ENCODE data around the gene RO60.

RO60 gene

DNA sequence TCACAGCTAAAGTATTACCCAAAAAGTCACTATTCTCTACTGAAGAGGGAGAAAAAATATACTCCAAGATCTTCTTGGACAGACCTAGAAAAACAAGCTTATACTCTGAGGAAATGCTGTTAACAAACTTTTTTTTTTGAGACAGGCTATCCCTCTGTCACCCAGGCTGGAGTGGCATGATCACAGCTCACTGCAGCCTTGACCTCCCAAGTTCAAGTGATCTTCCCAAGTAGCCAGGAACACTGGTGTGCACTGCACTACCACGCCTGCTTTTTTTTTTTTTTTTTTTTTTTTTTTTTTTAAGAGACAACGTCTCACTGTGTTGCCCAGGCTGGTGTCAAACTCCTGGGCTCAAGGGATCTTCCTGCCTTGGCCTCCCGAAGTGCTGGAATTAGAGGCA, 28.5 kb downstream of the RO60 start:
- Histone ChIP-seq H3K27me3 (replicated peaks) (no peaks in the 10 kb centered on the region), H3K4me3 (ENCODE audit: low read depth, low read length) (no peak overlapping the region), H3K36me3 (replicated peaks) (peaks cover 13% of the 10 kb centered on the region), H3K27ac (no peak overlapping the region)
- no peak for DNase-seq
- TF ChIP-seq, protein P1, sequence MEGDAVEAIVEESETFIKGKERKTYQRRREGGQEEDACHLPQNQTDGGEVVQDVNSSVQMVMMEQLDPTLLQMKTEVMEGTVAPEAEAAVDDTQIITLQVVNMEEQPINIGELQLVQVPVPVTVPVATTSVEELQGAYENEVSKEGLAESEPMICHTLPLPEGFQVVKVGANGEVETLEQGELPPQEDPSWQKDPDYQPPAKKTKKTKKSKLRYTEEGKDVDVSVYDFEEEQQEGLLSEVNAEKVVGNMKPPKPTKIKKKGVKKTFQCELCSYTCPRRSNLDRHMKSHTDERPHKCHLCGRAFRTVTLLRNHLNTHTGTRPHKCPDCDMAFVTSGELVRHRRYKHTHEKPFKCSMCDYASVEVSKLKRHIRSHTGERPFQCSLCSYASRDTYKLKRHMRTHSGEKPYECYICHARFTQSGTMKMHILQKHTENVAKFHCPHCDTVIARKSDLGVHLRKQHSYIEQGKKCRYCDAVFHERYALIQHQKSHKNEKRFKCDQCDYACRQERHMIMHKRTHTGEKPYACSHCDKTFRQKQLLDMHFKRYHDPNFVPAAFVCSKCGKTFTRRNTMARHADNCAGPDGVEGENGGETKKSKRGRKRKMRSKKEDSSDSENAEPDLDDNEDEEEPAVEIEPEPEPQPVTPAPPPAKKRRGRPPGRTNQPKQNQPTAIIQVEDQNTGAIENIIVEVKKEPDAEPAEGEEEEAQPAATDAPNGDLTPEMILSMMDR (IDR thresholded peaks at IDR 0.05; ENCODE audit: low read depth, low read length, missing control alignments) = no peak
- in situ Hi-C loops (cut with HindIII; ENCODE audit: low pct_ligation_motif_present, low sequenced_read_pairs) = no loop called here

DNA sequence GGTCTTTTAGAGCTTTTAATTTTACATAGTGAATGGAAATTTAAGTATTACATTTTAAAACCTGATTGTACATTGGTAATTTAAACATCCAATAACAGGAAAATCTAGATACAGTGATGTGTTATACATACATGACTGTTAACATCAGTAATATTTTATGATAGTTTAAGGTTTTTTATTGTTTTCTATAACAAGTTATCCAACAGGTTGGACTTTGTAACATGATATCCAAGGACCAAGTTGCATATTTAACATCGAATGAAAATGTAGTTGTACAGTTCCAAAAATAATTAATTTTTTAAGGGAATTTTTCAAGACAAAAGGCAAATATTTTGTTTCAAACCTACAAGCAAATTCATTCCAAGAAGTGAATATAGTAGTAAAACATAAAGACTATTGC, 31.5 kb downstream of the RO60 start:
- H3K27me3 ChIP-seq (replicated peaks) = no peaks in the 10 kb centered on the region
- no peak for DNase-seq
- TF ChIP-seq, protein P1 (IDR thresholded peaks at IDR 0.05; ENCODE audit: low read depth, low read length, missing control alignments) = no peak
- H3K27ac ChIP-seq = no peak overlapping the region
- H3K36me3 ChIP-seq (replicated peaks) = peaks cover 9% of the 10 kb centered on the region
- no peak overlapping the region for H3K4me3 ChIP-seq (ENCODE audit: low read depth, low read length)
- in situ Hi-C loops (cut with HindIII; ENCODE audit: low pct_ligation_motif_present, low sequenced_read_pairs) = no loop called here

DNA sequence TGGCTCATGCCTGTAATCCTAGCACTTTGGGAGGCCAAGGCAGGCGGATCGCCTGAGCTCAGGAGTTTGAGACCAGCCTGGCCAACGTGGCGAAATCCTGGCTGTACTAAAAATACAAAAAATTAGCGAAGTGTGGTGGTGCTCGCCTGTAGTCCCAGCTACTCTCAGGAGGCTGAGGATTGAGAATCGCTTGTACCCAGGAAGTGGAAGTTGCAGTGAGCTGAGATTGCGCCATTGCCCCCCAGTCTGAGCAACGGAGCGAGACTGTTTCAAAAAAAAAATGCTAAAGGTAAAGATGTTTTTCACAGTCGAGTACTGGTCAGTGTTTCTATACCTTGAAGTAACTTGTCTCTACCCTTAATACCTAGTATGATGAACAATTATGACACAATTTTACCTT, 34.7 kb downstream of the RO60 start:
- H3K36me3 ChIP-seq (replicated peaks) = peaks cover 27% of the 10 kb centered on the region
- no peak overlapping the region for H3K27ac ChIP-seq
- TF ChIP-seq, protein P1 (IDR thresholded peaks at IDR 0.05; ENCODE audit: low read depth, low read length, missing control alignments) = no peak
- in situ Hi-C loops (cut with HindIII; ENCODE audit: low pct_ligation_motif_present, low sequenced_read_pairs) = no loop called here
- no peak for DNase-seq
- no peaks in the 10 kb centered on the region for H3K27me3 ChIP-seq (replicated peaks)
- H3K4me3 ChIP-seq (ENCODE audit: low read depth, low read length) = no peak overlapping the region

DNA sequence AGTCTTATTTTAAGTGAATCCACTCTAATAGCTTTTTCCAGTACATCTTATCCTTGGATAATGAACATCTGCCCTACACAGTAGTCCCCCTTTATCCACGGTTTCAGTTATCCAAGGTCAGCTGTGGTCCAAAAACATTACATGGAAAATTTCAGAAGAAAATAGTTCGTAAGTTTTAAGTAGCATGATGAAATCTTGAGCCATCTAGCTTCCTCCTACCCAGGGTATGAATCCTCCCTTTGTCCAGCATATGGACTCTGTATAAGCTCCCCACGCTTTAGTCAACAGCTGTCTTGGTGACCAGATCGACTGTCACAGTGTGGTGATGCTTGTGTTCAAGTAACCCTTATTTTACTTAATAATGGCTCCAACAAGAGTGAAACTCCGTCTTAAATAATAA, 43.2 kb downstream of the RO60 start:
- Histone ChIP-seq H3K4me3 (ENCODE audit: low read depth, low read length) (no peak overlapping the region), H3K27me3 (replicated peaks) (no peaks in the 10 kb centered on the region), H3K36me3 (replicated peaks) (peaks cover 15% of the 10 kb centered on the region), H3K27ac (no peak overlapping the region)
- in situ Hi-C loops (cut with HindIII; ENCODE audit: low pct_ligation_motif_present, low sequenced_read_pairs) = no loop called here
- TF ChIP-seq, protein P1 (IDR thresholded peaks at IDR 0.05; ENCODE audit: low read depth, low read length, missing control alignments) = no peak
- no peak for DNase-seq

DNA sequence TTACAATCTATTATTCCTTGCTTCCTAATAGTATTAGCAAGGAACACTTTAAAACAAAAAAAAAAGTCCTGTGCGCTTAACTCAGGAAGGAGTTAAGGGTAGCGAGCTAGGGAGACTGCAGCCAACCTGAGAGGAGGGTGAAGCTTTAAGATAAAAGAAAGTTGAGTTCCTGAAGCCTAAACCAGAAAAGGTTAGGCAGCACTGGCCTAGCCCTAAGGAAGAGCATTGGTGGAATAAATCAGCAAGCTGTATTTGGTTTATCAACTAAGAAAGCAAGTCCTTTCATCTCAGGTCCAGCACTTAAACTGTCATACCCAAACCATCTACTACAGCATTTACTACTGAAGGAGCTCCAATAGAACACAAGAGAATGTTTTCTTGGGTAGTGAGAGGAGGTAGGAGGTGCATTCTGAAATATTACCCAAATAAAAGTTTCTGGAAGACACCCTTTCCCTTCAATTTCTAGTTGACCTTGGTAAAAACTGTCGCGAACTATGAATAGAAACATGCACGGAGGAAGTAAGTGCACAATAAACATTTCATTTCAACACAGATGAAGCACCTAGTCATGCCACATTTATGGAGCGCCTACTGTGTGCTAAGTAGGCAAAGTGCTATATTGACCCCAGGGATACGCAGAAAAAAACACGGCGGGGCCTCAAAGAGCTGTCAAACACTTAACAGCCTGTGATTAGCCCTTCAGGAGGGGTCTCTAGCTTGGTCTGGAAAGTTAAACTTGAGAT, 44.5 kb downstream of the RO60 start:
- DNase-seq = no peak
- Histone ChIP-seq H3K36me3 (replicated peaks) (peaks cover 7% of the 10 kb centered on the region), H3K4me3 (ENCODE audit: low read depth, low read length) (peak overlapping the region; percentile 78), H3K27me3 (replicated peaks) (no peaks in the 10 kb centered on the region), H3K27ac (peak overlapping the region; percentile 93)
- TF ChIP-seq, protein P1 (IDR thresholded peaks at IDR 0.05; ENCODE audit: low read depth, low read length, missing control alignments) = no peak
- in situ Hi-C loops (cut with HindIII; ENCODE audit: low pct_ligation_motif_present, low sequenced_read_pairs) = no loop called here

DNA sequence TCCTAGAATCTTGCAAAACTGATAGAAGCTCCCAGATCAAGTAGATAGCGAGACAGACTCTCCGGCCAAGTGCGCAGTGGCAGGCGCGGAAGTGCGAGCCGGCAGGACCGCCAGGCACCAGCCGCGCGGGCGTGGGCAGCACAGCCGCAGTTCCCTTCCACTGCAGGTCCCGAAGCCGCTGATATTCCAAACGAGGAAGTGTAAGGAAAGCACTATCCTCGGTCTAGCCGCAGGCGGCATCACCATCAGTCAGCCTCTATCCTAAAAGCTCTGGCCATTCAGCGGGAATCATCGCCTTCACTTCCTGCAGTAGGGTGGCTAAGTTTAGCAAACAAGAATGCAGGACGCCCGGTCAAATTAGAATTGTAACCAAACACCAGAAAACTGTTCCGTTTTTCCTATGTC, 45.1 kb downstream of the RO60 start:
- TF ChIP-seq, protein P1 (IDR thresholded peaks at IDR 0.05; ENCODE audit: low read depth, low read length, missing control alignments) = peak; percentile 11
- peak; percentile 34 for DNase-seq
- peak overlapping the region; percentile 78 for H3K4me3 ChIP-seq (ENCODE audit: low read depth, low read length)
- peak overlapping the region; percentile 93 for H3K27ac ChIP-seq
- in situ Hi-C loops (cut with HindIII; ENCODE audit: low pct_ligation_motif_present, low sequenced_read_pairs) = no loop called here
- H3K27me3 ChIP-seq (replicated peaks) = no peaks in the 10 kb centered on the region
- peaks cover 7% of the 10 kb centered on the region for H3K36me3 ChIP-seq (replicated peaks)

Measured in brain microvascular endothelial cell (primary cell).